ENCODE data around the gene PPME1.

PPME1 gene

GRCh38 chr11:74162681-74163467, 8.2 kb upstream of the PPME1 start:
- DNase-seq: no peak

- DNase-seq: no peak
These were observed 2.3 kb upstream of the PPME1 start for GRCh38 chr11:74168838-74169237.

GRCh38 chr11:74169738-74170458, 1.2 kb upstream of the PPME1 start:
- no peak for DNase-seq

GRCh38 chr11:74171630-74171968, 510 bp downstream of the PPME1 start:
- no peak for DNase-seq

GRCh38 chr11:74171997-74172396, 908 bp downstream of the PPME1 start:
- no peak for DNase-seq

- no peak for DNase-seq
These were observed 4.8 kb downstream of the PPME1 start for GRCh38 chr11:74175920-74176319.

GRCh38 chr11:74179234-74180052, 8.4 kb downstream of the PPME1 start:
- DNase-seq: no peak

- DNase-seq: peak; percentile 21
These were observed 11.5 kb downstream of the PPME1 start for GRCh38 chr11:74182635-74183034.

GRCh38 chr11:74185285-74185684, 14.2 kb downstream of the PPME1 start:
- DNase-seq: no peak

- DNase-seq: peak; percentile 73
These were observed 14.6 kb downstream of the PPME1 start for GRCh38 chr11:74185695-74186094.

- DNase-seq: no peak
These were observed 24.7 kb downstream of the PPME1 start for GRCh38 chr11:74195828-74196227.

- no peak for DNase-seq
These were observed 25.8 kb downstream of the PPME1 start for GRCh38 chr11:74196781-74197486.

- no peak for DNase-seq
These were observed 32.9 kb downstream of the PPME1 start for GRCh38 chr11:74203966-74204365.

GRCh38 chr11:74204701-74205100, 33.6 kb downstream of the PPME1 start:
- no peak for DNase-seq

GRCh38 chr11:74205181-74205580, 34.1 kb downstream of the PPME1 start:
- no peak for DNase-seq

GRCh38 chr11:74206746-74207145, 35.7 kb downstream of the PPME1 start:
- DNase-seq: no peak

GRCh38 chr11:74208507-74208906, 37.4 kb downstream of the PPME1 start:
- DNase-seq: no peak

- no peak for DNase-seq
These were observed 41.4 kb downstream of the PPME1 start for GRCh38 chr11:74212533-74212932.

GRCh38 chr11:74220376-74220775, 49.3 kb downstream of the PPME1 start:
- peak; percentile 67 for DNase-seq

GRCh38 chr11:74221816-74222215, 50.7 kb downstream of the PPME1 start:
- DNase-seq: peak; percentile 42

GRCh38 chr11:74225565-74225964, 54.5 kb downstream of the PPME1 start:
- DNase-seq: no peak

- DNase-seq: no peak
These were observed 55.8 kb downstream of the PPME1 start for GRCh38 chr11:74226907-74227306.
